Regular cardiac myocyte (primary cell): ENCODE results near the gene PWP2. TPM values are rescaled to one million over a fixed set of nuclear protein-coding genes. Genes with fewer than 3 reads are reported as not detected.

ENCODE experiments used
- total RNA-seq: library from RNA; depleted of rRNA; stranded (reverse); fragments of >200 nt; gene quantifications from 2 replicates; pipeline ENCODE4 v1.2.3, GENCODE V29; 2014

The PWP2 gene
- total RNA-seq, result 5.9 and 9.2 TPM in 2 replicates

GRCh38 chr21:44107026-44107501, at the start of gene PWP2:
Gene PWP2, plus strand, starts transcription at chr21:44107399. Its CDS starts 18 bp downstream, at chr21:44107417.

Other genes starting within 250 kb of the PWP2 start
- 33.5 and 35.9 TPM in 2 replicates for gene AGPAT3, start 242.2 kb upstream of the PWP2 start, total RNA-seq
- 18.0 and 21.9 TPM in 2 replicates for gene TRAPPC10, start 95.1 kb upstream of the PWP2 start, total RNA-seq
- 9.0 and 14.7 TPM in 2 replicates for gene GATD3, start 26.3 kb downstream of the PWP2 start, total RNA-seq
- gene ICOSLG, start 133.5 kb downstream of the PWP2 start, total RNA-seq, result 0.19 and 0.85 TPM in 2 replicates
- not detected in 2 replicates for gene DNMT3L, start 154.5 kb downstream of the PWP2 start, total RNA-seq
- gene AIRE, start 178.5 kb downstream of the PWP2 start, total RNA-seq, result 0.28 TPM in 1 of 2 replicates, not detected in the other
- 257 and 292 TPM in 2 replicates for gene PFKL, start 192.7 kb downstream of the PWP2 start, total RNA-seq
- gene CFAP410, start 232.0 kb downstream of the PWP2 start, total RNA-seq, result 4.8 and 11.3 TPM in 2 replicates
- gene TRPM2, start 246.2 kb downstream of the PWP2 start, total RNA-seq, result 0.28 TPM in 1 of 2 replicates, not detected in the other